PFSK-1 (cell line): ENCODE data around the gene ABHD17A.

Source experiments
- FOXP2 ChIP-seq: optimal IDR thresholded peaks from 2 replicates; pipeline ENCODE3; 2011; ENCODE audit warnings: borderline replicate concordance, control low read depth, inconsistent platforms; ENCODE audit not compliant: insufficient read depth; ENCODE audit errors: extremely low read length, extremely low read depth
- POLR2AphosphoS5 ChIP-seq: IDR thresholded peaks from 2 replicates; pipeline ENCODE4 v1.6.1; 2012; ENCODE audit warnings: low read depth, mild to moderate bottlenecking, control low read depth, low read length, moderate library complexity
- SIN3A ChIP-seq: IDR thresholded peaks from 2 replicates; pipeline ENCODE4 v1.6.1; 2012; ENCODE audit warnings: mild to moderate bottlenecking, low read length, moderate library complexity, borderline replicate concordance; ENCODE audit not compliant: insufficient read depth
- TAF1 ChIP-seq: IDR thresholded peaks from 2 replicates; pipeline ENCODE4 v1.6.1; 2012; ENCODE audit warnings: low read length, control low read depth, borderline replicate concordance; ENCODE audit not compliant: insufficient read depth
- TF ChIP-seq, protein P1 (sequence below), 2 experiments: IDR thresholded peaks; 2 replicates each; pipeline versions ENCODE4 v1.6.1 to v1.8.0; 2011 to 2012; ENCODE audit warnings: low read depth in 2 of 2, low read length in 2 of 2, control low read depth in 1 of 2, inconsistent platforms in 1 of 2, mild to moderate bottlenecking in 1 of 2, moderate library complexity in 1 of 2; ENCODE audit not compliant: insufficient read depth in 1 of 2

Gene ABHD17A

DNA sequence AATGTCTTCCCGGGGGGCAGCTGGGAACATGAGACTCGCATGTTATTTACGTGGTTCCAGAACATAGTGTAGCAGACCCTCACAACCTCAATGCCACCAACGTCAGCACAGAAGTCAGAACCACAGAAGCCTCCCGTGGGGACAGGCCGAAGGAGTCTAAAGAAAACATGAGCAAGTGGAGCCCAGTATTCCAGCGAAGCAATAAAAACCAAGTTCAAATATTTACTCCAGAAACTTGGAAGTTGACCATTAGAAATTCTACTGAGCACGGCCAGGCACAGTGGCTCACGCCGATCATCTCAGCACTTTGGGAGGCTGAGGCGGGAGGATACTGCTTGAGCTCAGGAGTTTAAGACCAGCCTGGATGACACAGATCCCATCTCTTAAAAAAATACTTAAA, 55.3 kb downstream of the ABHD17A start:
- TF ChIP-seq TAF1, result no peak

DNA sequence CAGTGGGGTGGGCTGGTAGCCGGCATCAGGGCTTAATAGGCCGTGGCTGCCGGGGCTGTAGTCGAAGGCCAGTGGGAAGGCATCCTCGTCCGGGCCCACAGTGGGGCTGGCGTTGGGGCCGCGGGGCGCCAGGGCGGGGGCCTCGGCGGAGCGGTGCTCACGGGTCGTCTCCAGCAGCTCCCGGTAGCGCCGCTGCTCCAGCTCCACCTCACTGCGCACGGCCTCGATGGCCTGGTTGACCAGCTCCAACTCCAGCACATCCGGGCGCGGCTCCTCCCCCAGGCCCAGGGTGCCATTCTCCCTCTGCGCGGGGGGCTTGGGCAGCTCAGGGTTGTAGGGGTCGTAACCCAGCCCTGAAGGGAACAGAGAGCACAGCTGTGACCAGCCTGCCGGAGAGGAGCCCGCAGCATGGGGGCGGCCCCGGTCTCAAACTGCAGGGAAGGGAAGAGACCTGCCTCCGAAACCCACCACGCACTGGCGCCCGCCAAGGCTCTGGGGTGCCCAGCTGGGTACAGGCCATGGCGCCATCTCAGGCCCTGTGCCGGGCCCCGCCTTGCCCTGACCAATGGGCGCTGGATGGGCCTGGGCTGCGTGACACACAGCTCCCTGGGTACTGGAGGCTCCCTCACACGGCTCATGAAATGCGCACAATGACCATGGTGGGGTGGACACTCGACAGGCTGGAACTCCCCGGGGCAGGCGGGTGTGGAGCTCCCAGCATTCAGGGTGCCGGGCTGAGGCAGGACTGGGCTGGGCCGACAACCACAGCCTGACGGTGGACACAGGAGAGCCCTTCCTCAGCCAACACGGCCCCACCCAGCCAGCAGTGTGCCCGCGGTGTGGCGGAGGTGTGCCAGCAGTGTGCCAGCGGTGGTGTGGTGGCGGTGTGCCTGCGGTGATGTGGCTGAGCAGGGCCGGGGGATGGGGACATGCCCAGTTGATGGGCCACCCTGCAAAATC, 56.7 kb downstream of the ABHD17A start:
- no peak for TF ChIP-seq TAF1
- TF ChIP-seq FOXP2, result peak; percentile 17

DNA sequence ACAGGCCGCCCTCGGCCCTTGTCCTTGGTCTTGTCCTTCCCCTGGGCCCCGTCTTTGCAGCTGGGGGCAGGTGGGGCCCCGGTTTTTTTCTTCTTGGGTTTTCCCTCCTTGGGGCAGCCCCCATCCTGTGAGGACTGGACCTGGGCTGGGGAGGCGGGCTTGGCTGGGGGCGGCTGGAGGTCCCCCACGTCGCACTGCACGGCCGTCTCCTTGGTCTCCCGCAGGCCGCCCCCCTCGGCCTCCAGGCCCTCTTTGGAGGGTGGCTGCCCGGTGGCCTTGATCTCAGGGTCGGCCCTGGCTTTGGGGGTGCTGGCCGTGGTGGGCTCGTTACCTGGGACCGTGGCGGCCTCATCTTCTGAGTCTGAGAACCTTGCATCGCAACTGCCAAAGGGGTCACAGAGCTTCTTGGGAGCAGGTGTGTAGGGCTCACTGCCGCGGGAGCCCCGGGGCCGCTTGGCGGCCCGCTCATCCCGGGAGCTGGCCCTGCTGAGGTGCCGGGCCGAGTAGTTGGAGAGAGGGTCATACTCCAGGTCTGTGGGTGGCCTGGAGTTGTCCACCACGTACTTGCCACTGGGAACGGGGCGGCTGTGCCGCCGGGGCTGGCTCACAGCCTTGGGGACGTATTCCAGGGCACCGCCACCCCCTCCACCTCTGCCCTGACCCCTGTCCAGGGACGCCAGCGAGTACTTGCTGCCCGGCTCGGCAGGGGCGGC, 57.6 kb downstream of the ABHD17A start:
- TF ChIP-seq, protein P1, sequence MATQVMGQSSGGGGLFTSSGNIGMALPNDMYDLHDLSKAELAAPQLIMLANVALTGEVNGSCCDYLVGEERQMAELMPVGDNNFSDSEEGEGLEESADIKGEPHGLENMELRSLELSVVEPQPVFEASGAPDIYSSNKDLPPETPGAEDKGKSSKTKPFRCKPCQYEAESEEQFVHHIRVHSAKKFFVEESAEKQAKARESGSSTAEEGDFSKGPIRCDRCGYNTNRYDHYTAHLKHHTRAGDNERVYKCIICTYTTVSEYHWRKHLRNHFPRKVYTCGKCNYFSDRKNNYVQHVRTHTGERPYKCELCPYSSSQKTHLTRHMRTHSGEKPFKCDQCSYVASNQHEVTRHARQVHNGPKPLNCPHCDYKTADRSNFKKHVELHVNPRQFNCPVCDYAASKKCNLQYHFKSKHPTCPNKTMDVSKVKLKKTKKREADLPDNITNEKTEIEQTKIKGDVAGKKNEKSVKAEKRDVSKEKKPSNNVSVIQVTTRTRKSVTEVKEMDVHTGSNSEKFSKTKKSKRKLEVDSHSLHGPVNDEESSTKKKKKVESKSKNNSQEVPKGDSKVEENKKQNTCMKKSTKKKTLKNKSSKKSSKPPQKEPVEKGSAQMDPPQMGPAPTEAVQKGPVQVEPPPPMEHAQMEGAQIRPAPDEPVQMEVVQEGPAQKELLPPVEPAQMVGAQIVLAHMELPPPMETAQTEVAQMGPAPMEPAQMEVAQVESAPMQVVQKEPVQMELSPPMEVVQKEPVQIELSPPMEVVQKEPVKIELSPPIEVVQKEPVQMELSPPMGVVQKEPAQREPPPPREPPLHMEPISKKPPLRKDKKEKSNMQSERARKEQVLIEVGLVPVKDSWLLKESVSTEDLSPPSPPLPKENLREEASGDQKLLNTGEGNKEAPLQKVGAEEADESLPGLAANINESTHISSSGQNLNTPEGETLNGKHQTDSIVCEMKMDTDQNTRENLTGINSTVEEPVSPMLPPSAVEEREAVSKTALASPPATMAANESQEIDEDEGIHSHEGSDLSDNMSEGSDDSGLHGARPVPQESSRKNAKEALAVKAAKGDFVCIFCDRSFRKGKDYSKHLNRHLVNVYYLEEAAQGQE (IDR thresholded peaks at IDR 0.05; ENCODE audit: insufficient read depth in 1 of 2, low read depth in 2 of 2, low read length in 2 of 2), result no peak
- TF ChIP-seq FOXP2, result no peak
- no peak for TF ChIP-seq POLR2AphosphoS5
- no peak for TF ChIP-seq TAF1
- no peak for TF ChIP-seq SIN3A
